ENCODE data around the gene HAPLN3.
A peak's percentile ranks its signal among the peaks of the same experiment; 100 is the strongest.

HAPLN3 gene

GRCh38 chr15:88894348-88894818, 961 bp downstream of the HAPLN3 start:
- DNase-seq = peak; percentile 81

GRCh38 chr15:88891540-88892254, 3.6 kb downstream of the HAPLN3 start:
- no peak overlapping the region for H3K27ac ChIP-seq
- DNase-seq = no peak
- TF ChIP-seq CTCF (IDR thresholded peaks at IDR 0.05; ENCODE audit: low read depth, low read length) = no peak
- H3K27me3 ChIP-seq (ENCODE audit: insufficient read depth, low read depth, severe bottlenecking) = peaks cover 16% of the 10 kb centered on the region
- H3K9me3 ChIP-seq (ENCODE audit: severe bottlenecking) = no peaks in the 10 kb centered on the region
- H3K4me3 ChIP-seq (ENCODE audit: low read depth, low read length) = no peak overlapping the region
- H3K36me3 ChIP-seq = no peaks in the 10 kb centered on the region

More at GRCh38 chr15:88894348-88894818, 961 bp downstream of the HAPLN3 start:
- peaks cover 16% of the 10 kb centered on the region for H3K27me3 ChIP-seq (ENCODE audit: insufficient read depth, low read depth, severe bottlenecking)
- no peaks in the 10 kb centered on the region for H3K9me3 ChIP-seq (ENCODE audit: severe bottlenecking)
- TF ChIP-seq CTCF (IDR thresholded peaks at IDR 0.05; ENCODE audit: low read depth, low read length) = peak; percentile 97
- H3K4me3 ChIP-seq (ENCODE audit: low read depth, low read length) = peak overlapping the region; percentile 42
- no peak overlapping the region for H3K27ac ChIP-seq
- no peaks in the 10 kb centered on the region for H3K36me3 ChIP-seq

GRCh38 chr15:88890495-88890894, 4.8 kb downstream of the HAPLN3 start:
- H3K27me3 ChIP-seq (ENCODE audit: insufficient read depth, low read depth, severe bottlenecking) = peaks cover 12% of the 10 kb centered on the region
- no peak for DNase-seq
- no peaks in the 10 kb centered on the region for H3K9me3 ChIP-seq (ENCODE audit: severe bottlenecking)
- H3K4me3 ChIP-seq (ENCODE audit: low read depth, low read length) = no peak overlapping the region
- H3K36me3 ChIP-seq = no peaks in the 10 kb centered on the region
- TF ChIP-seq CTCF (IDR thresholded peaks at IDR 0.05; ENCODE audit: low read depth, low read length) = no peak
- no peak overlapping the region for H3K27ac ChIP-seq

GRCh38 chr15:88888719-88889118, 6.6 kb downstream of the HAPLN3 start:
- H3K27me3 ChIP-seq (ENCODE audit: insufficient read depth, low read depth, severe bottlenecking) = no peaks in the 10 kb centered on the region
- DNase-seq = no peak
- TF ChIP-seq CTCF (IDR thresholded peaks at IDR 0.05; ENCODE audit: low read depth, low read length) = no peak
- H3K27ac ChIP-seq = no peak overlapping the region
- H3K4me3 ChIP-seq (ENCODE audit: low read depth, low read length) = no peak overlapping the region
- H3K36me3 ChIP-seq = no peaks in the 10 kb centered on the region
- H3K9me3 ChIP-seq (ENCODE audit: severe bottlenecking) = no peaks in the 10 kb centered on the region

- no peaks in the 10 kb centered on the region for H3K9me3 ChIP-seq (ENCODE audit: severe bottlenecking)
- H3K4me3 ChIP-seq (ENCODE audit: low read depth, low read length) = no peak overlapping the region
- TF ChIP-seq CTCF (IDR thresholded peaks at IDR 0.05; ENCODE audit: low read depth, low read length) = no peak
- no peak overlapping the region for H3K27ac ChIP-seq
- H3K36me3 ChIP-seq = no peaks in the 10 kb centered on the region
- no peak for DNase-seq
- no peaks in the 10 kb centered on the region for H3K27me3 ChIP-seq (ENCODE audit: insufficient read depth, low read depth, severe bottlenecking)
Observed at GRCh38 chr15:88887068-88887580, 8.2 kb downstream of the HAPLN3 start.

Measured in WERI-Rb-1 (cell line).